RWPE2 (cell line): Measurements from ENCODE around the gene ADAMTS9.

Source experiments
- ATAC-seq: fragments of 200-7000 bp; cut with Tn5 transposase; 3 replicates; pipeline ENCODE4 v1.9.1; 2021; ENCODE audit warnings: low read depth
- DNase-seq: peaks from one replicate; pipeline ENCODE4 v3.0.0-alpha.2; 2020; ENCODE audit warnings: low spot score
- H3K27ac ChIP-seq: fragments of 450-650 bp; 2 replicates; pipeline ENCODE4 v1.5.1; 2017; ENCODE audit warnings: mild to moderate bottlenecking; ENCODE audit not compliant: poor library complexity, severe bottlenecking
- H3K27me3 ChIP-seq: fragments of 250-450 bp; sonication (Bioruptor Pico); 2 replicates; pipeline ENCODE4 v1.5.1; 2021; ENCODE audit warnings: mild to moderate bottlenecking, moderate library complexity; ENCODE audit not compliant: insufficient read depth, poor library complexity, severe bottlenecking
- H3K36me3 ChIP-seq: fragments of 250-450 bp; sonication (Bioruptor Pico); 2 replicates; pipeline ENCODE4 v1.5.1; 2020; ENCODE audit warnings: low read depth, mild to moderate bottlenecking, moderate library complexity
- H3K4me1 ChIP-seq: fragments of 250-450 bp; sonication (Bioruptor Pico); 2 replicates; pipeline ENCODE4 v1.5.1; 2021; ENCODE audit warnings: mild to moderate bottlenecking, moderate library complexity; ENCODE audit not compliant: insufficient read depth, poor library complexity, severe bottlenecking
- H3K4me3 ChIP-seq: fragments of 250-450 bp; sonication (Bioruptor Pico); 2 replicates; pipeline ENCODE4 v1.5.1; 2021; ENCODE audit warnings: mild to moderate bottlenecking, moderate library complexity; ENCODE audit not compliant: severe bottlenecking
- H3K9me3 ChIP-seq: fragments of 250-450 bp; sonication (Bioruptor Pico); 2 replicates; pipeline ENCODE4 v1.5.1; 2021; ENCODE audit warnings: mild to moderate bottlenecking, moderate library complexity; ENCODE audit not compliant: severe bottlenecking
- CTCF ChIP-seq: fragments of 450-650 bp; IDR thresholded peaks from one replicate; pipeline ENCODE4 v1.5.1; 2017; ENCODE audit warnings: mild to moderate bottlenecking, moderate library complexity; ENCODE audit not compliant: poor library complexity, severe bottlenecking

The ADAMTS9 gene

GRCh38 chr3:64563751-64564150 lies 124.0 kb downstream of the ADAMTS9 start:
- DNase-seq, result no peak
- Histone ChIP-seq H3K36me3 (no peaks in the 10 kb centered on the region), H3K9me3 (no peaks in the 10 kb centered on the region), H3K27me3 (peaks cover 6% of the 10 kb centered on the region), H3K4me1 (no peaks in the 10 kb centered on the region), H3K4me3 (no peak overlapping the region), H3K27ac (no peak overlapping the region)
- no peak for TF ChIP-seq CTCF
- no peak for ATAC-seq

GRCh38 chr3:64561868-64562267 lies 125.9 kb downstream of the ADAMTS9 start:
- TF ChIP-seq CTCF, result no peak
- H3K36me3 ChIP-seq, result no peaks in the 10 kb centered on the region
- no peaks in the 10 kb centered on the region for H3K9me3 ChIP-seq
- no peak for ATAC-seq
- no peak overlapping the region for H3K4me3 ChIP-seq
- H3K27me3 ChIP-seq, result peaks cover 6% of the 10 kb centered on the region
- no peaks in the 10 kb centered on the region for H3K4me1 ChIP-seq
- no peak for DNase-seq
- H3K27ac ChIP-seq, result no peak overlapping the region

DNA sequence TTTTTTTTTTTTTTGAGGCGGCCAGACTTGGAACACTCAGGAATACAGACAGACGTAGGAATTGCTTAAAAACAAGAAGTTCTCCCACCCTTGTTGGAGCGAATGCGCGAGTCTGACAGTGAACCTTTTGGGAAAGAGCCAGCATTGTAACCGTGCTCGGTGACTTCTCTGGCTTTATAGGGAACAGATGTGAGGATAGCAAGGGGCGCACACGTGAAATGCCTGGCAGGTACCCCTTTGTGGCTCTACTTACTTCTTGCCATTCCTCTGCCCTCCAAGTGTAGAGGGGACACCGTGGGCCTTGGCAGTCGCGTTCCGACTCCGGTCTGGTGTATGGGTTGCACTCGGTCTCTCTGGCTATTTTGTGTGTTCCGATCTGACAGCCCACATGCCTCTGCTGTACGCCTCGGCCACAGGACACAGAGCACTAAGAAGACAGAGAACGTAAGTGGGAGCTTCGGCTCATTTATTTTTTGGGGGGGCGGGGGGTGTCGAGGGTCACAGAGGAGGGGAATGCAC lies 126.4 kb downstream of the ADAMTS9 start:
- H3K36me3 ChIP-seq, result no peaks in the 10 kb centered on the region
- no peaks in the 10 kb centered on the region for H3K9me3 ChIP-seq
- no peak for TF ChIP-seq CTCF
- H3K4me3 ChIP-seq, result no peak overlapping the region
- H3K27me3 ChIP-seq, result peaks cover 6% of the 10 kb centered on the region
- DNase-seq (no peak), ATAC-seq (no peak)
- H3K4me1 ChIP-seq, result no peaks in the 10 kb centered on the region
- H3K27ac ChIP-seq, result no peak overlapping the region

GRCh38 chr3:64560791-64561190 lies 127.0 kb downstream of the ADAMTS9 start:
- Histone ChIP-seq H3K9me3 (no peaks in the 10 kb centered on the region), H3K27me3 (peaks cover 6% of the 10 kb centered on the region), H3K36me3 (no peaks in the 10 kb centered on the region), H3K4me1 (no peaks in the 10 kb centered on the region), H3K27ac (no peak overlapping the region), H3K4me3 (no peak overlapping the region)
- DNase-seq (no peak), ATAC-seq (no peak)
- no peak for TF ChIP-seq CTCF

DNA sequence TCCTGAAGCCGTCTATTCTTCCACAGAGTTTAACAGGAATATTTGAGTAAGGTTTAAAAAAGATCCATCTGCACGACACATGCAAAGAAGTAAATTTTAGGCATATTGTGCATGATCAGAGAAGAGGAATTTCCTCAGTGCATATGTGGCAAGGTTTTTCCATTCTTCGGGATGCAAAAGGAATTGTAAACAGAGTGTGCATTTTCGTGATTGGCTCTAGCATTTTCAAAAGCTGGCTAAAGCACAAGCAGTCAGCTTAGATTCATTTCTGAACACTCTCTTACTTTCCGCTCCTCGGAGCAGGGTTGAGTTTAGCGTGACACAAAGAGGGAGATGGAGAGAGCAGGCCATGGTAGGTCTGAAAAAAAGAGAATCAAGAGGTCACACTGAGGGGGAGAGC lies 128.2 kb downstream of the ADAMTS9 start:
- no peak overlapping the region for H3K4me3 ChIP-seq
- H3K27ac ChIP-seq, result no peak overlapping the region
- no peaks in the 10 kb centered on the region for H3K4me1 ChIP-seq
- DNase-seq, result no peak
- H3K9me3 ChIP-seq, result no peaks in the 10 kb centered on the region
- TF ChIP-seq CTCF, result no peak
- ATAC-seq, result no peak
- peaks cover 7% of the 10 kb centered on the region for H3K27me3 ChIP-seq
- no peaks in the 10 kb centered on the region for H3K36me3 ChIP-seq
